K562 (cell line): ENCODE data around the gene CLIC1. TPM values are rescaled to one million over a fixed set of nuclear protein-coding genes. Genes with fewer than 3 reads are reported as not detected.

Experiments used
- CBX3 ChIP-seq, 2 experiments: IDR thresholded peaks; 1 replicate in 1 of 2; 2 replicates in 1 of 2; pipeline ENCODE4 v1.6.1; 2012; ENCODE audit warnings: inconsistent platforms in 2 of 2, low read length in 2 of 2, borderline replicate concordance in 1 of 2, control low read depth in 1 of 2
- GATA2 ChIP-seq: sonication (generic); formaldehyde crosslinking; IDR thresholded peaks from 2 replicates; pipeline ENCODE4 v1.4.0; 2020; ENCODE audit warnings: mild to moderate bottlenecking, missing genetic modification reagents
- MAZ ChIP-seq, 2 experiments: fragments of 450-650 bp in 1 of 2; sonication (generic) in 1 of 2; formaldehyde crosslinking; IDR thresholded peaks in 1 of 2; conservative IDR thresholded peaks in 1 of 2; 2 replicates each; pipeline versions ENCODE4 v1.4.0 to v1.5.0; 2020; ENCODE audit warnings: mild to moderate bottlenecking in 1 of 2, missing genetic modification reagents in 1 of 2
- MCM5 ChIP-seq: fragments of 450-650 bp; IDR thresholded peaks from 2 replicates; pipeline ENCODE4 v1.6.1; 2016; ENCODE audit warnings: low read depth
- NCOR1 ChIP-seq: fragments of 450-650 bp; IDR thresholded peaks from 2 replicates; pipeline ENCODE4 v1.6.1; 2016; ENCODE audit warnings: mild to moderate bottlenecking, moderate library complexity
- PBX2 ChIP-seq, 2 experiments: IDR thresholded peaks in 1 of 2; conservative IDR thresholded peaks in 1 of 2; 2 replicates each; pipeline ENCODE4 v1.6.1; 2016; ENCODE audit warnings: low read depth in 2 of 2, mild to moderate bottlenecking in 1 of 2, missing compliant biosample characterization in 1 of 2, missing genetic modification characterization in 1 of 2, moderate library complexity in 1 of 2
- PPARD ChIP-seq: fragments of 250-450 bp; sonication (Bioruptor Pico); IDR thresholded peaks from 2 replicates; pipeline ENCODE4 v1.8.0; 2022; ENCODE audit warnings: inconsistent platforms, mild to moderate bottlenecking, moderate library complexity
- RBM25 ChIP-seq: fragments of 200-400 bp; formaldehyde crosslinking; IDR thresholded peaks from 2 replicates; pipeline ENCODE4 v1.6.1; 2018; ENCODE audit warnings: low read length, low read depth, moderate library complexity; ENCODE audit not compliant: severe bottlenecking
- SMARCA5 ChIP-seq: fragments of 450-650 bp; IDR thresholded peaks from 2 replicates; pipeline ENCODE4 v1.6.1; 2016
- ZBTB17 ChIP-seq: fragments of 450-650 bp; formaldehyde crosslinking; IDR thresholded peaks from 2 replicates; pipeline ENCODE4 v1.4.0; 2020; ENCODE audit warnings: mild to moderate bottlenecking
- ZNF121 ChIP-seq: sonication (generic); formaldehyde crosslinking; conservative IDR thresholded peaks from 2 replicates; pipeline ENCODE4 v1.8.0; 2022; ENCODE audit warnings: missing genetic modification reagents
- ZNF124 ChIP-seq: sonication (generic); formaldehyde crosslinking; IDR thresholded peaks from 2 replicates; pipeline ENCODE4 v1.8.1; 2022; ENCODE audit warnings: missing genetic modification reagents
- ZNF143 ChIP-seq: sonication (generic); formaldehyde crosslinking; IDR thresholded peaks from 2 replicates; pipeline ENCODE4 v1.9.0; 2022; ENCODE audit warnings: mild to moderate bottlenecking, missing genetic modification reagents
- ZNF174 ChIP-seq: fragments of 250-450 bp; sonication (Bioruptor Pico); IDR thresholded peaks from 2 replicates; pipeline ENCODE4 v1.4.0; 2020; ENCODE audit warnings: mild to moderate bottlenecking
- ZNF584 ChIP-seq: fragments of 200-800 bp; sonication (Bioruptor generic); IDR thresholded peaks from 2 replicates; pipeline ENCODE4 v1.6.1; 2016; ENCODE audit warnings: low read depth, mild to moderate bottlenecking, missing genetic modification characterization, missing compliant biosample characterization
- ZNF778 ChIP-seq: fragments of 450-650 bp; formaldehyde crosslinking; IDR thresholded peaks from 2 replicates; pipeline ENCODE4 v1.4.0; 2020; ENCODE audit warnings: mild to moderate bottlenecking, moderate library complexity
- polyA plus RNA-seq, 8 experiments: library from polyadenylated mRNA; depleted of rRNA in 4 of 8; stranded (reverse) in 5 of 8; unstranded in 3 of 8; fragments of >200 nt; fragmentation: Nextera tagmentation in 2 of 8; fragmentation: Illumina TruSeq in 1 of 8; extraction: Ambion mirVana in 2 of 8; extraction: Trizol in 1 of 8; gene quantifications; 2 replicates each; pipeline versions ENCODE4 v1.2.1 to v1.2.3, GENCODE V29; 2011 to 2014; ENCODE audit warnings: inconsistent platforms in 1 of 8, missing spikeins in 1 of 8
- total RNA-seq, 7 experiments: library from RNA; depleted of rRNA in 6 of 7; stranded (reverse); fragments of >200 nt in 6 of 7; fragmentation: Illumina TruSeq in 2 of 7; extraction: Trizol in 2 of 7; gene quantifications; 2 replicates each; pipeline versions ENCODE4 v1.2.1 to v1.2.3, GENCODE V29; 2011 to 2021; ENCODE audit warnings: low replicate concordance in 1 of 7
- TF ChIP-seq, protein P1 (sequence below): sonication (generic); formaldehyde crosslinking; IDR thresholded peaks from 2 replicates; pipeline ENCODE4 v1.8.1; 2023; ENCODE audit warnings: mild to moderate bottlenecking, missing genetic modification reagents
- TF ChIP-seq, protein P2 (sequence below): fragments of 250-450 bp; sonication (Bioruptor Pico); IDR thresholded peaks from 2 replicates; pipeline ENCODE4 v1.8.0; 2022; ENCODE audit warnings: inconsistent platforms
- TF ChIP-seq, protein P3 (sequence below): sonication (generic); formaldehyde crosslinking; IDR thresholded peaks from 2 replicates; pipeline ENCODE4 v1.8.0; 2022; ENCODE audit warnings: mild to moderate bottlenecking, missing genetic modification reagents

CLIC1 gene
- total and polyA plus RNA-seq, 9 of the 15 experiments (the other 6 are each of a cell fraction or from before 2014, with no cell fraction given): 1,267 to 2,419 (median 1,808) TPM

DNA sequence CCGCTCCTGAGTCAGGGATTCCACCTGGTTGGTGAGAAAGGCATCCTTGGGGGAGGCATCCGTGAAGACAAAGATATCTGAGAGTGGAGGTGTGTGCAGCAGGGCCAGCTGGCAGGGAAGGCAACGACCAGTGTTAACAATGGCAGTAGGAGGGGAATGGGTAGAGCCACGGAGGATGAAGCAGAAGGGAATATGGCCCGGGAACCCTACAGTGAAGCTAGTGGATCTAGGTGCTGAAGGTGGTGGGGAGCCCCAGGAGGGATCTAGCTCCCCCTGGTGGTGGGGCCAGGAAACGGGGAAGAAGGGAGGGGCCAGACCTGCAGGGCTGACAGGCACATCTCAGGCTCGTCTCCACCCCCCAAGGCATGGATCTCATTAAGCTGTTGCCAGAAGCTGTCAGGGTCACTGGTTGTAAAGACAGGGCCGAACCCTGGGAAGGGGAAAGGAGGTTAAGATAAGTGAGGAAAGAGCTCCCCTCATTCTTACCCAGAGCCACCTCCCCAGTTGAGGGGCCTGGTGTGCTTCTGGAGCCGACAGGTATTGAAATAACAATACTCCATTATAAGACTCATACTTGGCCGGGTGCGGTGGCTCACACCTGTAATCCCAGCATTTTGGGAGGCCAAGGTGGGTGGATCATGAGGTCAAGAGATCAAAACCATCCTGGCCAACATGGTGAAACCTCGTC, 33.5 kb upstream of the CLIC1 start (continued):
- TF ChIP-seq, protein P1, sequence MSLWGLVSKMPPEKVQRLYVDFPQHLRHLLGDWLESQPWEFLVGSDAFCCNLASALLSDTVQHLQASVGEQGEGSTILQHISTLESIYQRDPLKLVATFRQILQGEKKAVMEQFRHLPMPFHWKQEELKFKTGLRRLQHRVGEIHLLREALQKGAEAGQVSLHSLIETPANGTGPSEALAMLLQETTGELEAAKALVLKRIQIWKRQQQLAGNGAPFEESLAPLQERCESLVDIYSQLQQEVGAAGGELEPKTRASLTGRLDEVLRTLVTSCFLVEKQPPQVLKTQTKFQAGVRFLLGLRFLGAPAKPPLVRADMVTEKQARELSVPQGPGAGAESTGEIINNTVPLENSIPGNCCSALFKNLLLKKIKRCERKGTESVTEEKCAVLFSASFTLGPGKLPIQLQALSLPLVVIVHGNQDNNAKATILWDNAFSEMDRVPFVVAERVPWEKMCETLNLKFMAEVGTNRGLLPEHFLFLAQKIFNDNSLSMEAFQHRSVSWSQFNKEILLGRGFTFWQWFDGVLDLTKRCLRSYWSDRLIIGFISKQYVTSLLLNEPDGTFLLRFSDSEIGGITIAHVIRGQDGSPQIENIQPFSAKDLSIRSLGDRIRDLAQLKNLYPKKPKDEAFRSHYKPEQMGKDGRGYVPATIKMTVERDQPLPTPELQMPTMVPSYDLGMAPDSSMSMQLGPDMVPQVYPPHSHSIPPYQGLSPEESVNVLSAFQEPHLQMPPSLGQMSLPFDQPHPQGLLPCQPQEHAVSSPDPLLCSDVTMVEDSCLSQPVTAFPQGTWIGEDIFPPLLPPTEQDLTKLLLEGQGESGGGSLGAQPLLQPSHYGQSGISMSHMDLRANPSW (CRISPR knock-in tag): no peak; the same call in none of the 2 replicates
- peak; percentile 91 for TF ChIP-seq SMARCA5
- TF ChIP-seq CBX3 (IDR thresholded peaks at IDR 0.05; ENCODE audit: borderline replicate concordance in 1 of 2, low read length in 2 of 2): peak in 1 of 2 experiments; percentile 88; a peak in 1 of 3 replicates
- TF ChIP-seq NCOR1: no peak
- no peak for TF ChIP-seq ZNF174 (CRISPR knock-in tag)
- peak; percentile 98 to 99 for TF ChIP-seq MAZ (CRISPR knock-in tag; conservative IDR thresholded peaks at IDR 0.05 in 1 of 2, IDR thresholded peaks at IDR 0.05 in 1 of 2)
- TF ChIP-seq, protein P2, sequence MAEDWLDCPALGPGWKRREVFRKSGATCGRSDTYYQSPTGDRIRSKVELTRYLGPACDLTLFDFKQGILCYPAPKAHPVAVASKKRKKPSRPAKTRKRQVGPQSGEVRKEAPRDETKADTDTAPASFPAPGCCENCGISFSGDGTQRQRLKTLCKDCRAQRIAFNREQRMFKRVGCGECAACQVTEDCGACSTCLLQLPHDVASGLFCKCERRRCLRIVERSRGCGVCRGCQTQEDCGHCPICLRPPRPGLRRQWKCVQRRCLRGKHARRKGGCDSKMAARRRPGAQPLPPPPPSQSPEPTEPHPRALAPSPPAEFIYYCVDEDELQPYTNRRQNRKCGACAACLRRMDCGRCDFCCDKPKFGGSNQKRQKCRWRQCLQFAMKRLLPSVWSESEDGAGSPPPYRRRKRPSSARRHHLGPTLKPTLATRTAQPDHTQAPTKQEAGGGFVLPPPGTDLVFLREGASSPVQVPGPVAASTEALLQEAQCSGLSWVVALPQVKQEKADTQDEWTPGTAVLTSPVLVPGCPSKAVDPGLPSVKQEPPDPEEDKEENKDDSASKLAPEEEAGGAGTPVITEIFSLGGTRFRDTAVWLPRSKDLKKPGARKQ (CRISPR knock-in tag): no peak
- no peak for TF ChIP-seq MCM5
- no peak for TF ChIP-seq PPARD (CRISPR knock-in tag)
- peak; percentile 40; the same call in 1 of the 2 replicates for TF ChIP-seq ZBTB17
- TF ChIP-seq PBX2 (CRISPR knock-in tag; IDR thresholded peaks at IDR 0.05; ENCODE audit: low read depth): no peak; the same call in 1 of the 2 replicates
- peak; percentile 88 for TF ChIP-seq PBX2 (tag; conservative IDR thresholded peaks at IDR 0.05; ENCODE audit: low read depth)
- TF ChIP-seq ZNF143 (CRISPR knock-in tag): no peak
- no peak; the same call in 1 of the 2 replicates for TF ChIP-seq ZNF121 (CRISPR knock-in tag)
- no peak for TF ChIP-seq ZNF124 (CRISPR knock-in tag)
- no peak for TF ChIP-seq RBM25
- TF ChIP-seq, protein P3, sequence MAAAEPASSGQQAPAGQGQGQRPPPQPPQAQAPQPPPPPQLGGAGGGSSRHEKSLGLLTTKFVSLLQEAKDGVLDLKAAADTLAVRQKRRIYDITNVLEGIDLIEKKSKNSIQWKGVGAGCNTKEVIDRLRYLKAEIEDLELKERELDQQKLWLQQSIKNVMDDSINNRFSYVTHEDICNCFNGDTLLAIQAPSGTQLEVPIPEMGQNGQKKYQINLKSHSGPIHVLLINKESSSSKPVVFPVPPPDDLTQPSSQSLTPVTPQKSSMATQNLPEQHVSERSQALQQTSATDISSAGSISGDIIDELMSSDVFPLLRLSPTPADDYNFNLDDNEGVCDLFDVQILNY: no peak
- TF ChIP-seq ZNF778 (CRISPR knock-in tag): no peak
- no peak for TF ChIP-seq GATA2 (CRISPR knock-in tag)
- TF ChIP-seq ZNF584 (CRISPR knock-in tag): no peak
